Measurements from ENCODE around the gene SOX5.
"Not testable (repeated sequence)": the region's sequence is repeated elsewhere in the genome, so short reads cannot be mapped to it uniquely, and the experiment has no call there.

SOX5 gene

GRCh38 chr12:23533699-23534098 is 415.8 kb downstream of the SOX5 start:
- DNase-seq: no peak

- DNase-seq: no peak
Measured at GRCh38 chr12:23533265-23533664, 416.2 kb downstream of the SOX5 start.

GRCh38 chr12:23528316-23528715 is 421.2 kb downstream of the SOX5 start:
- DNase-seq: no peak

GRCh38 chr12:23525450-23526072 is 423.9 kb downstream of the SOX5 start:
- DNase-seq: no peak

GRCh38 chr12:23523339-23523738 is 426.1 kb downstream of the SOX5 start:
- no peak for DNase-seq

- DNase-seq: not testable (repeated sequence)
Measured at GRCh38 chr12:23519444-23519843, 430.0 kb downstream of the SOX5 start.

GRCh38 chr12:23515785-23516184 is 433.7 kb downstream of the SOX5 start:
- DNase-seq: not testable (repeated sequence)

GRCh38 chr12:23510484-23510883 is 439.0 kb downstream of the SOX5 start:
- DNase-seq: no peak

GRCh38 chr12:23509832-23510231 is 439.6 kb downstream of the SOX5 start:
- DNase-seq: not testable (repeated sequence)

- DNase-seq: not testable (repeated sequence)
Measured at GRCh38 chr12:23507785-23508184, 441.7 kb downstream of the SOX5 start.

- DNase-seq: not testable (repeated sequence)
Measured at GRCh38 chr12:23505736-23506135, 443.7 kb downstream of the SOX5 start.

GRCh38 chr12:23504641-23505399 is 444.6 kb downstream of the SOX5 start:
- DNase-seq: no peak

- no peak for DNase-seq
Measured at GRCh38 chr12:23504043-23504442, 445.4 kb downstream of the SOX5 start.

- no peak for DNase-seq
Measured at GRCh38 chr12:23503544-23503943, 445.9 kb downstream of the SOX5 start.

GRCh38 chr12:23502259-23502658 is 447.2 kb downstream of the SOX5 start:
- no peak for DNase-seq

- no peak for DNase-seq
Measured at GRCh38 chr12:23495472-23495871, 454.0 kb downstream of the SOX5 start.

GRCh38 chr12:23493672-23494071 is 455.8 kb downstream of the SOX5 start:
- no peak for DNase-seq

GRCh38 chr12:23491029-23491428 is 458.4 kb downstream of the SOX5 start:
- DNase-seq: not testable (repeated sequence)

- DNase-seq: no peak
Measured at GRCh38 chr12:23488130-23488529, 461.3 kb downstream of the SOX5 start.

GRCh38 chr12:23484238-23484637 is 465.2 kb downstream of the SOX5 start:
- no peak for DNase-seq

GRCh38 chr12:23482571-23482970 is 466.9 kb downstream of the SOX5 start:
- DNase-seq: no peak

Data from activated CD4-positive, CD25-positive, alpha-beta regulatory T cell treated with anti-CD3 and anti-CD28 coated beads, Interleukin-2, amount 50 U/mL, for 72 hours (primary cell).